HG03103 (cell line): ENCODE results near the gene CHAF1A.

Experiments used
- ATAC-seq: cut with Tn5 transposase; IDR thresholded peaks from one replicate; pipeline ENCODE4 v1.9.1; 2021; ENCODE audit warnings: low read depth; ENCODE audit not compliant: unreplicated experiment

The CHAF1A gene, protein sequence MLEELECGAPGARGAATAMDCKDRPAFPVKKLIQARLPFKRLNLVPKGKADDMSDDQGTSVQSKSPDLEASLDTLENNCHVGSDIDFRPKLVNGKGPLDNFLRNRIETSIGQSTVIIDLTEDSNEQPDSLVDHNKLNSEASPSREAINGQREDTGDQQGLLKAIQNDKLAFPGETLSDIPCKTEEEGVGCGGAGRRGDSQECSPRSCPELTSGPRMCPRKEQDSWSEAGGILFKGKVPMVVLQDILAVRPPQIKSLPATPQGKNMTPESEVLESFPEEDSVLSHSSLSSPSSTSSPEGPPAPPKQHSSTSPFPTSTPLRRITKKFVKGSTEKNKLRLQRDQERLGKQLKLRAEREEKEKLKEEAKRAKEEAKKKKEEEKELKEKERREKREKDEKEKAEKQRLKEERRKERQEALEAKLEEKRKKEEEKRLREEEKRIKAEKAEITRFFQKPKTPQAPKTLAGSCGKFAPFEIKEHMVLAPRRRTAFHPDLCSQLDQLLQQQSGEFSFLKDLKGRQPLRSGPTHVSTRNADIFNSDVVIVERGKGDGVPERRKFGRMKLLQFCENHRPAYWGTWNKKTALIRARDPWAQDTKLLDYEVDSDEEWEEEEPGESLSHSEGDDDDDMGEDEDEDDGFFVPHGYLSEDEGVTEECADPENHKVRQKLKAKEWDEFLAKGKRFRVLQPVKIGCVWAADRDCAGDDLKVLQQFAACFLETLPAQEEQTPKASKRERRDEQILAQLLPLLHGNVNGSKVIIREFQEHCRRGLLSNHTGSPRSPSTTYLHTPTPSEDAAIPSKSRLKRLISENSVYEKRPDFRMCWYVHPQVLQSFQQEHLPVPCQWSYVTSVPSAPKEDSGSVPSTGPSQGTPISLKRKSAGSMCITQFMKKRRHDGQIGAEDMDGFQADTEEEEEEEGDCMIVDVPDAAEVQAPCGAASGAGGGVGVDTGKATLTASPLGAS

GRCh38 chr19:4402171-4403004 lies at the start of gene CHAF1A:
CHAF1A (plus strand) TSS chr19:4402640; CDS start chr19:4402763, 123 bp downstream.
- ATAC-seq = peak; percentile 76

DNA sequence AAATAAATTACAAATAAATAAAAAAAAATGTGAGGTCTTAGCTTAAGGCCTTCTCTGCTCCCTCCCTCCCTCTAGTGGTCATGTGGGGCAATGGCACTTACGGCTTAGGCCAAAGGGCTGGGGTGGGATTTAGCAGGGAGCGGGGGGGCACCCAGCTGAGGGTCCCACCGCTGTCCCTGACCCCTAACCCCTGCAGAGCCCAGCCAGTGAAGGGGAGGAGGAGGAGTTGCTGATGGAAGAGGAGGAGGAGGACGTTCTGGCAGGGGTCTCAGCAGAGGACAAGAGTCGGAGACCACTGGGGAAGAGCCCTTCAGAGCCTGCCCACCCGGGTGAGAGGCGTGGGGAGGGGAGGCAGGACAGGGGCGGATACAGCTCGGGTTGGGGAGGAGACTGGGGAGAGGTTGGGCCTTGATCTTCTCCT lies 49.7 kb upstream of the CHAF1A start:
- ATAC-seq = no peak

DNA sequence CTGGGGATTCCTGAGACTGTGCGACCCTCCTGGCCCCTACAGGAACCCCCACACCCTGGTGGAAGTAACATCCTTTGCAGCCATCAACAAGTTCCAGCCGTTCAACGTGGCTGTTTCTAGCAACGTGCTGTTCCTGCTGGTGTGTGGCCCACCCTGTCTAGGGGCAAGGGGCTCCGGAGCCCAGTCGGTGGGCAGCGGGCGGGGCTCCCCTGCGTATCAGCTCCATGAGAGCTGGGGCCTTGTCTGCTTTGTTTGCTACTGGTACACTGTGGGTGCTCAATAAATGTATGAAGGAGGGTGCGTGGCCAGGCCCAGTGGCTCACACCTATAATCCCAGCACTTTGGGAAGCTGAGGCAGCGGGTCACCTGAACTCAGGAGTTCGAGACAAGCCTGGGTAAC lies 48.2 kb upstream of the CHAF1A start:
- no peak for ATAC-seq

DNA sequence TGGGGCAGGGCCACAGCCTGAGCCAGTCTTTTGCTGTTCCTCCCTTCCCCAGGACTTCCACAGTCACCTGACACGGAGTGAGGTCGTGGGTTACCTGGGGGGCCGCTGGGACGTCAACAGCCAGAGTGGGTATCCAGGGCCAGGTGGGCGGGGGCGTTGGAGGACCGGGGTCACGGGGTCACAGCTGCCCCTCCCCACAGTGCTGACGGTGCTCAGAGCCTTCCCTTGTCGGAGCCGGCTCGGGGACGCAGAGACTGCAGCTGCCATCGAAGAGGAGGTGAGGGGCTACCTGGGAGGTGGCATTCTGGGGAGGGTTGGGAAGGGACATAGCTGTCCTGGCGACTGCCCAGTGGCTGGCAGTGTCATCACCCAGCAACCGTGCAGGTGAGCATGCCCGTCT lies 47.5 kb upstream of the CHAF1A start:
- no peak for ATAC-seq

DNA sequence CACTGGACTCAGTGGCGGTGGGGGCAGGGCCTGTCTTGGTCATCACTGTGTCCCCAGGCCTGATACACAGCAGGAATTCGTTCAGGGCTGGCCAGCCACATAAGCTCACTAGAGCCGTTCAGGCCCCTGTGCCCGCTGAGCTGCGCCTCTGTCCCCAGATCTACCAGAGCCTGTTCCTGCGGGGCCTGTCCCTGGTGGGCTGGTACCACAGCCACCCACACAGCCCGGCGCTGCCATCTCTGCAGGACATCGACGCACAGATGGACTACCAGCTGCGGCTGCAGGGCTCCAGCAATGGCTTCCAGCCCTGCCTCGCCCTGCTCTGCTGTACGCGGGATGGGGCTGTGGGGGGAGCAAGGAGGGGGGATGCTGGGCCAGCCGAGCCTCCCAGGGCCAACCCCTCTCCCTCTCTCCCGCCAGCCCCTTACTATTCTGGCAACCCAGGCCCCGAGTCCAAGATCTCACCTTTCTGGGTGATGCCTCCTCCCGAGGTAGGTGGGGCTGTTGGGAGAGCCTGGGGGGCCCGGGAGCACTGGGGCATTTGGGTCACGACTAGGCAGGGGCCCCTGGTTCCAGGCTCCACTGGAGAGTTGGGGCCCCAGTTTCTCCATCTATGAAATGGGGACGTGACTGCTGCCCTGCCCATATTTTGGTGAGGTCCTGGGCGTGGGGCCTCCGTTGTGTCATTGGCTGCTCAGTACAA lies 45.2 kb upstream of the CHAF1A start:
- ATAC-seq = no peak

DNA sequence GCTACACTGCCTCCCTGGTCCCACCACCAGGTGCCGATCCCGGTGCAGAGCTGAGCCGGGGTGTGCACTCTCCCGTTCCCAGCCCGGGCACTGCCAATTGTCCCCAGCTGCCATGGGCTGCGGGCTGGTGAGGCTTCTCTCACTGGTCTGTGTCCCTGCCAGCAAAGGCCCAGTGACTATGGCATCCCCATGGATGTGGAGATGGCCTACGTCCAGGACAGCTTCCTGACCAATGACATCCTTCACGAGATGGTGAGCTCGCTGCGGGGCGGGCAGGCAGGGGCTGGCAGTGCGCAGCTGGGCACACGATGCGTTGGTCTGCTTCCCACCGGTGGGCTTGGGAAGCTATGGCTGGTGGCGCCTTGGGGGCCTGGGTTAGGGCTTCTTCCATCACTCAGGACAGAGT lies 44.5 kb upstream of the CHAF1A start:
- no peak for ATAC-seq

DNA sequence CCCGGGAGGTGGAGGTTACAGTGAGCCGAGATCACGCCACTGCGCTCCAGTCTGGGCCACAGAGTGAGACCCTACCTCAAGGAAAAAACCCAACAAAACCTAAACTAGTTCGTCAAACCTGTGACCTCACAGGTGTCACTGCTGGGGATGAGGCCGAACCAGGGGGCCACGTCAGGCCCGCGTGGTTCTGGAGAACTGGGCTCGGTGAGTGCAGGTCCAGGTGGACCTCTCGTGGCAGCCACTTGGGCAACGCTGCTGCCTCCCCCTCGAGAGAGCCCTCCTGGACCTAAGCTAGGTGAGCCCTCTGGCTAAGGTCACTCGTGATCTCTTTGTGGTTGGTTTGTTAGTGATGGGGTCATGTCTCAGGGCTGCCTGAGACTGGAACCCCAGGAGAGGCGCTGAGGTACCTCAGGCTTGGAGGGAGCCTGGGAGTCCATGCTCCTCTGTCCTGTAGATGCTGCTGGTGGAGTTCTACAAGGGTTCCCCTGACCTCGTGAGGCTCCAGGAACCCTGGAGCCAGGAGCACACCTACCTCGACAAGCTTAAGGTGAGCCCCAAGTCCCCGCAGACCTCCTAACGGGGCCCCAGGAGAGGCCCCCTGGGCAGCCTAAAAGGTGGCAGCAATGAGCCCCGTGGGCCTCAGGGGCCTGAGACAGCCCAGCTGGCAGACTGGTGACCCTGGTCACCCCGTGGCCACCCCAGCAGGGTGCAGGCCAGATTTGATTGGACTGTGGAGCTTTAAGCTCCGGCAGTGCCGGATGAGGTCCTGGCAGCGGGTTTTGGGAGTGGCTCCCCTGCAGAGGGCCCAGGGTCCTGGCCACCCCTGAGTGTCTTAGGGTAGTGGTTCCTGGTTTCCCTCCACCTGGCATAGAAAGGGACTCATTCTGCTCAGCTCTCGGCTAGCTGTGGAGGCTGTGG lies 43.5 kb upstream of the CHAF1A start:
- no peak for ATAC-seq

GRCh38 chr19:4359627-4360000 lies 42.8 kb upstream of the CHAF1A start:
- ATAC-seq = no peak

DNA sequence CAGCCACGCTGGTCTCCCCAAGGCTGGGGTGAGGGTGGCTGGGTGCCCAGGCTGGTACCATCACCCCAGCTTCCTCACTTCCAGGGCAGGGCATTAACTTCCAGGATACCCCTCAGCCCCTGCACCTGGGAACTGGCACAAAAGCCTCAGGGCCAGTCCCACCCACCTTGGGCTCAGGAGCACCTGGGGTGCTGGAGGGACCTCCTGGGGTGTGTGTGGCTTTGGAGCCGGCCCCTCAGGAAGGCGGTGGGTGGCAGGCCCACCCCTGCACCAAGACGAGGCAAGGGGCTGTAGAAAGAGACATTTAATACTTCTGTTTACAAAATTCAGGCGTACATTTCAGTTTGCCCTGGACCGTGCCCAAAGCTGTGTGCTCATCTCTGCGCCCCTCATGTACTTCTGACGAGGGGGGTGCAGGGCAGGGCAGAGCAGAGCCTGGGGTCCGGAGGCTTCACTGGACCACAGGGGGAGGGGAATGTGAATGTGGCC lies 42.3 kb upstream of the CHAF1A start:
- ATAC-seq = no peak

DNA sequence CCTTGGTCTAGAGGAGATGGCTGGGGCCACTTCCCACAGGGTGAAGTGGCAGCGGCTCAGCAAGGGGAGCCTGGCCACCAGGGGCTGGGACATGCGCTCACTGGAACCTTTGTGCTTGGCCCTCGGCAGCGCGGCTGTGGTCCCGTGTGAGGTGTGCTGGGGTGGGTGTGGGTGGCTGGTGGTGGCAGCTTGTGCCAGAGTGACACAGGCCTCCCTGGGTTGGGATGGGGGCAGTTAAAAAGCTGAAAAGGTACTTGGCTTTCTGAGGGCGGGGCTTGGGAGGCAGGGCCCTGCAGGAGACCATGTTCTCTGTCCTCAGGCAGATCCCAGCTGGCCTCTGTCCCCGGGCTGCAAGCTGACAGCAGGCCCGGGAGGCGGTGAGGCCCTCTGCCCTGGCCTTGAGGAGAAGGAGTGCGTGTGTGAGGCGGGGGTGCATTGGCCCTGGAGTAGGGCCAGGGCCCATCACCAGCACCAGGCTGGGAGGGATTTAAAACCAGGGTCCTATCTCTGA lies 41.7 kb upstream of the CHAF1A start:
- no peak for ATAC-seq

DNA sequence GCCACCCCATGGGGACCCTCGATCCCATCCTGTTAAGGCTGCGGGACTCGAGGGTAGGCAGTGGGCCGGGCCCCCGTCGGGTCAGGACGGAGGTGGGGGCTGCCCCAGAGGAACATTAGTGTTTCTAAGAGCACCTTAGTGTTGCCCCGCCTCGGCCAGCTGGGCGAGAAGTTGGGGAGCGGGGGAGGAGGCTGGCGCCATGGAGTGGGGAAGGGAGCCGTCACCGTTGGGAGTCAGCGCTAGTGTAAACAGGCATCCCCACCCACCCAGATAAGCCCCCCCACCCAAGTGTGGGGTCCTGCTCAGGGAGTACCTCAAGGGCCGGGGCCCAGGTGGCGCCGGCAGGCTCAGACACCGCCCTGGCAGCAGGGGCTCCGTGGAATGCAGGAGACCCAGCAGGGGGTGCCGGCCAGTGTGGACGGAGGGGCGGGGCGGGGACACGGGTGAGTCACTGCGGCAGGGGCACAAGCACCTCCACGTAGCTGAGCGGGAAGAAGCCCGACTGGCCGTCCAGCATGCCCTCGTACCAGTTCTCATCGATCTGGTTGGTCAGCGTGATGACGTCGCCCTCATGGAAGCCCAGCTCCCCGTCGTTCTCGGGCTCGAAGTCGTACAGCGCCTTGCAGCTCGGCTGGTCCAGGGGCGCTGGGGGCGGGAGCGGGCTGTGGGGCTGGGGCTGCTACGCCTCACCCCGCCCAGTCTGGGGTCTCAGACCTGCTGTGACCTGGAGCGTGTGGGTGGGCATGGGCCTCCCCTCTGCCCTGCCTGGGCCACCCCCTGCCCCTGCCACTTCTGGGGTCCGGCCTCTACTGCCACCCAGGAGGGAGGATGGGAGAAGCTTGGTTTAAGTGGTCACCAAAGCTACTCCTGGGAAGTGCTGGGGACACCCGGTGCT lies 41.0 kb upstream of the CHAF1A start:
- ATAC-seq = no peak

DNA sequence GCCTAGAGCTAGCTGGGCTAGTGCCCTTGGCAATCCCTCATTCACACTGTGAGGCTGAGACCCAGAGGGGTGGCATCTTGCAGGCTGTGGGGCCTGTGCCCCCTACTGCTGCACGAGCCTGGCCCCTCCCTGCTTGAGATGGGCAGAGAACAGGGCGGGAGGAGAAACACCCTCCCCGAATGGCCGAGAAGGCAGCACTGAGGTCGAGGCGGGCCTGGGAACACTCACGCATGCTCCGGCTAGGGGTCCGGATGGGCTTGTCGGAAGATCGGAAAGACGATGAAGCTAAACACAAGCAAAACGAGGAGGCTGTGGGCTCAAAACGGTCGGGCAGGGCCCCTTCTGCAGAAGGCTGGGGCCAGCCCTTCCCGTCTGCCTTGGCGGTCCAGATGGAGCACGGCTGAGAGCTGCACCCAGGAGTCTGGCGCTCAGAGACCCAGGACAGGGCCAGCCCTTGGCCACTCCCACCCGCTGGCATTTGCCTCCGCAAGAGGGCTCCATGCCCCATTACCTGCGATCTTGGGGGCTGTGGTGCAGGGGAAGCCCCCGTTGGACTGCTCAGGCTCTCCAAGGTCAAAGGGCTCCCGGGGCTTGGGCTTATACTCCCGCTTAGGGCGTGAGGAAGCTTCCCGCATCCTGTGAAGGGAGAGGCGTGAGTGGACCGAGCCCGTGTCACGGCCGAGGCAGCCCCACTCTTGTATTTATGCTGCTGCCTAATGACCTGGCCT lies 40.2 kb upstream of the CHAF1A start:
- ATAC-seq = no peak

DNA sequence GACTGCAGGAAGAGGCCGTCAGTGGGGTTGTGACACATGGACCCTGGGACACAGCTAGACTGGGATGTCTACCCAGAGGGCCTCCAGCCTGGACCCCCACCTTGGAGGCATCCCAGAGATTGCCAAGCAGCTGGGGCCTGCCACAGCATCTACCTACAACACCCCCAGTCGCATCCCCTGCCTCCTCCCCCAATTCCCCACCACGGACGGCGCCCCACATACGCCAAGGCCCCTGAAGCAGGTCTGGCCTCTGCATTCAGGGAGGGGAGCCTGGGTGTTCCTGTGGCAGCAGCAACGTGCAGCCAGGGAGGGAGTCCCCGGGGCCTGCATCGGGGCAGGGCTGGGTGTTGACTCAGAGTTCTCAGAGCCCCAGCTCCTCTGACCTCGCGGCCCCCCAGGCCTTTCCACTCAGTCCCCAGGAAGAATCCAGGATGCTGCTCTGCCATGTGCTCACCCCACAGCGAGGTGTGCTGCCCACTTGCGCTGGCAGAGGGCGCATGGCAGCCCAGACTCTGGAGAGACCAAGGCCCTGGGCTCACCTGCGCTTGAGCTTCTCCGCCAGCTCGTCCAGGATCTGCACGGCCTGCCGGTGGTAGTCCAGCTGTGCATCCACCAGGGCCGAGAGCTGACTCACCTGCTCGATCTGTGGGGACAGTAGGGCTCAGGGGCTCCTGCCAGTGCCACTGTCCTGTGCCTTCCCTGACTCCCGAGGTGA lies 39.5 kb upstream of the CHAF1A start:
- no peak for ATAC-seq

DNA sequence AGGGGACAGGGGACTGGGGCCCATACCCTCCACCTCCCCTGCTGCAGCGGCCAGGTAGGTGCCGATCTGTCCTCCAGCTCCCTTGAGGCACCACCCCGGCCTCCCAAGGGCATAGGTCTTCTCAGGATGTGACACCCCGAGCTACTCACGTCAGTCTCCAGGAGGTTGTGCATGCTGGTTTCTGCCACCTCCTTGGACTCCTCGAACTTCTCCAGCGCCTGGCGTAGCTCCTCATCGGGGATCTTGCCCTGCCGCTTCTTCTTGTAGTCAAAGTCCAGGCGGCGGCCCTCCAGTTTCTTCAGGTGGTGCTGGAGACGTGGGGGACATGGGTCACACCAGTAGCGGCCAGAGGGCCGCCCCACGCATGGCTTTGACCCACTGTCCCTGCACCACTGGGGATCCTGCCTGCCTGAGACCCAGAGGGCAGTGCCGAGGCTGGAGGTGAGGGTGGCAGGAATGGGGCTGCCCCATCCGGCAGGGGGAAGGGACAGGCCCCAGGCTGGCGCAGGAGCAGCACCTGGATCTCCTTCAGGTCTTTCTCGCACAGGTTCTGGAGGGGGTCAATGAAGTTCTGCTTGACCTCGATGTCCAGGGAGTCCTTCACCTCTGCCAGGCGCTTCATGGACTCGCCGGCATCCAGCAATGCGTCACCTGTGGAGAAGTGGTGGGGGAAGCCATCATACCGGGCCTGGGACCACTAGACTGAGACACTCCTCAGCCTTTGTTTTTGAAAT lies 38.7 kb upstream of the CHAF1A start:
- ATAC-seq = no peak

DNA sequence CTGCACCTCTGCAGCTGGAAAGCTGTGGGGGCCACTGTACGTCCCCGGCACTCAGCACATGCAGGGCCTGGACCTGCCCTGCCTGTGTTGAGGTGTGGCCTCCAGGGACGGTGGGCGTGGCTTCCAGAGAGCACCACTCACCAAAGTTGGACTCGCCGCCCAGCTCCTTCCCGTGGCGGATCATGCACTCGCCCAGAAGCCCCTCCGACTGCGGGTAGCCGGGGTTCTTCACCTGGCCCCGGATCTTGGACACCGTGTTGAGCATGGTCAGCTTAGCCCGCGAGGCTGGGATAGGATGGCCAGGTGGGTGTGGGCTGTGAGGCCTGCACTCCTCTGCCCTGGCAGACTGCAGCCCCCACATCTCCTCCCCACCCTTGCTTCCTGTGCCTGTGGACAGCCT lies 37.1 kb upstream of the CHAF1A start:
- no peak for ATAC-seq
